Tibial nerve (tissue), 4 donors: ENCODE data around the gene GCFC2.

Experiments used
- EP300 ChIP-seq, 2 donors: sonication (generic); formaldehyde crosslinking; IDR thresholded peaks; one replicate each; pipeline ENCODE4 v1.6.1; 2017; ENCODE audit warnings: antibody characterized with exemption in 2 of 2, mild to moderate bottlenecking in 1 of 2
- POLR2A ChIP-seq, 2 donors: fragments of 450-650 bp; IDR thresholded peaks; one replicate each; pipeline ENCODE4 v1.6.1; 2017; ENCODE audit warnings: antibody characterized with exemption in 2 of 2, mild to moderate bottlenecking in 2 of 2, moderate library complexity in 2 of 2
- TF ChIP-seq, protein P1 (sequence below), 5 experiments: fragments of 200-600 bp in 3 of 5; fragments of 450-650 bp in 2 of 5; sonication (generic) in 3 of 5; IDR thresholded peaks; one replicate each; pipeline ENCODE4 v1.5.1; 2016 to 2019; ENCODE audit warnings: antibody characterized with exemption in 5 of 5, mild to moderate bottlenecking in 3 of 5, moderate library complexity in 2 of 5

DNA sequence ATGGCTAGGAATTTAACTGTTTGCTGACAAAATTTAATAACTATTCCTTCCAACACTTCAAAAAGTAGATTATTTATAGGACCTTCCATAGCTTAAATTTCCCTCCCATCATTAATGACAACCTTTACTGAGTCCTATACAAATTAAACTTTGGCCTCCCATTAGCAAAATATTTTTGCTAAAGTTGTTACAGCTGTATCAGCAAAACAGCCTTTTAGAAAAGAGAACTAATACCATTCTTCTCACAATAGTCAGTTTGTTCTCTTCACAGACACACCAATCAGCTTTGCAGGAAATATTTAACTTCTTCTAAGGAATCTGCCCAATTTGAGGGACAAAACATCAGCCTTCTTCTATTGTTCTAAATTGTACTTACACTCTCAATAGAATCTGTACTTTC, 12.0 kb upstream of the GCFC2 start:
- no peak for TF ChIP-seq EP300 (IDR thresholded peaks at IDR 0.05)
- TF ChIP-seq POLR2A (IDR thresholded peaks at IDR 0.05) = no peak
- TF ChIP-seq, protein P1, sequence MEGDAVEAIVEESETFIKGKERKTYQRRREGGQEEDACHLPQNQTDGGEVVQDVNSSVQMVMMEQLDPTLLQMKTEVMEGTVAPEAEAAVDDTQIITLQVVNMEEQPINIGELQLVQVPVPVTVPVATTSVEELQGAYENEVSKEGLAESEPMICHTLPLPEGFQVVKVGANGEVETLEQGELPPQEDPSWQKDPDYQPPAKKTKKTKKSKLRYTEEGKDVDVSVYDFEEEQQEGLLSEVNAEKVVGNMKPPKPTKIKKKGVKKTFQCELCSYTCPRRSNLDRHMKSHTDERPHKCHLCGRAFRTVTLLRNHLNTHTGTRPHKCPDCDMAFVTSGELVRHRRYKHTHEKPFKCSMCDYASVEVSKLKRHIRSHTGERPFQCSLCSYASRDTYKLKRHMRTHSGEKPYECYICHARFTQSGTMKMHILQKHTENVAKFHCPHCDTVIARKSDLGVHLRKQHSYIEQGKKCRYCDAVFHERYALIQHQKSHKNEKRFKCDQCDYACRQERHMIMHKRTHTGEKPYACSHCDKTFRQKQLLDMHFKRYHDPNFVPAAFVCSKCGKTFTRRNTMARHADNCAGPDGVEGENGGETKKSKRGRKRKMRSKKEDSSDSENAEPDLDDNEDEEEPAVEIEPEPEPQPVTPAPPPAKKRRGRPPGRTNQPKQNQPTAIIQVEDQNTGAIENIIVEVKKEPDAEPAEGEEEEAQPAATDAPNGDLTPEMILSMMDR (IDR thresholded peaks at IDR 0.05) = no peak
